Retinal pigment epithelial cell (primary cell): Measurements from ENCODE around the gene PGRMC2.

ENCODE experiments used
- DNase-seq: peaks from one replicate; pipeline ENCODE4 v3.0.0-alpha.2; 2010; ENCODE audit warnings: low read depth
- H3K4me3 ChIP-seq: 2 replicates; pipeline ENCODE4 v1.5.1; 2011; ENCODE audit warnings: mild to moderate bottlenecking, low read length, control low read depth, moderate library complexity
- CTCF ChIP-seq: conservative IDR thresholded peaks from 2 replicates; pipeline ENCODE4 v1.5.1; 2011; ENCODE audit warnings: low read depth, low read length, control low read depth, inconsistent platforms

PGRMC2 gene

GRCh38 chr4:128287141-128287870, at the start of gene PGRMC2:
TSS of gene PGRMC2 (minus strand) at chr4:128287813. CDS start at chr4:128287790, 23 bp downstream.
- no peak for TF ChIP-seq CTCF
- H3K4me3 ChIP-seq = peak within 1 kb of the TSS; percentile 74
- no peak for DNase-seq

- no peak overlapping the region for H3K4me3 ChIP-seq
- no peak for TF ChIP-seq CTCF
- peak; percentile 95 for DNase-seq
Observed at GRCh38 chr4:128335541-128335940, 47.9 kb upstream of the PGRMC2 start.

- no peak overlapping the region for H3K4me3 ChIP-seq
- DNase-seq = no peak
- no peak for TF ChIP-seq CTCF
Observed at GRCh38 chr4:128334256-128334655, 46.6 kb upstream of the PGRMC2 start.

GRCh38 chr4:128333309-128334018, 45.9 kb upstream of the PGRMC2 start:
- no peak for DNase-seq
- H3K4me3 ChIP-seq = no peak overlapping the region
- no peak for TF ChIP-seq CTCF

- DNase-seq = no peak
- H3K4me3 ChIP-seq = no peak overlapping the region
- no peak for TF ChIP-seq CTCF
Observed at GRCh38 chr4:128332081-128332480, 44.5 kb upstream of the PGRMC2 start.

- no peak for DNase-seq
- no peak for TF ChIP-seq CTCF
- no peak overlapping the region for H3K4me3 ChIP-seq
Observed at GRCh38 chr4:128329638-128330037, 42.0 kb upstream of the PGRMC2 start.

GRCh38 chr4:128328106-128328505, 40.5 kb upstream of the PGRMC2 start:
- TF ChIP-seq CTCF = no peak
- no peak for DNase-seq
- H3K4me3 ChIP-seq = no peak overlapping the region
